HG03135 (cell line): ENCODE measurements around the gene LRRC3.

Source experiments
- ATAC-seq: cut with Tn5 transposase; IDR thresholded peaks from one replicate; pipeline ENCODE4 v1.9.1; 2021; ENCODE audit warnings: mild to moderate bottlenecking, moderate library complexity; ENCODE audit not compliant: unreplicated experiment

LRRC3 gene

GRCh38 chr21:44510109-44510507, 54.8 kb downstream of the LRRC3 start:
- ATAC-seq, result no peak

- ATAC-seq, result no peak
These were observed 55.4 kb downstream of the LRRC3 start for GRCh38 chr21:44510508-44511218.

GRCh38 chr21:44511219-44511937, 56.1 kb downstream of the LRRC3 start:
- no peak for ATAC-seq
